K562 treated with DMSO at 1 percent for 4 hours (cell line): ENCODE data around the gene LEMD2. TPM values are rescaled to one million over a fixed set of nuclear protein-coding genes. Genes with fewer than 3 reads are reported as not detected.

Experiments
- total RNA-seq: library from RNA; unstranded; fragments of 300-600 nt; gene quantifications from 2 replicates; pipeline ENCODE4 v1.2.3, GENCODE V29; 2022; ENCODE audit not compliant: insufficient read depth

LEMD2 gene
- 55.4 and 57.2 TPM in 2 replicates for total RNA-seq

DNA sequence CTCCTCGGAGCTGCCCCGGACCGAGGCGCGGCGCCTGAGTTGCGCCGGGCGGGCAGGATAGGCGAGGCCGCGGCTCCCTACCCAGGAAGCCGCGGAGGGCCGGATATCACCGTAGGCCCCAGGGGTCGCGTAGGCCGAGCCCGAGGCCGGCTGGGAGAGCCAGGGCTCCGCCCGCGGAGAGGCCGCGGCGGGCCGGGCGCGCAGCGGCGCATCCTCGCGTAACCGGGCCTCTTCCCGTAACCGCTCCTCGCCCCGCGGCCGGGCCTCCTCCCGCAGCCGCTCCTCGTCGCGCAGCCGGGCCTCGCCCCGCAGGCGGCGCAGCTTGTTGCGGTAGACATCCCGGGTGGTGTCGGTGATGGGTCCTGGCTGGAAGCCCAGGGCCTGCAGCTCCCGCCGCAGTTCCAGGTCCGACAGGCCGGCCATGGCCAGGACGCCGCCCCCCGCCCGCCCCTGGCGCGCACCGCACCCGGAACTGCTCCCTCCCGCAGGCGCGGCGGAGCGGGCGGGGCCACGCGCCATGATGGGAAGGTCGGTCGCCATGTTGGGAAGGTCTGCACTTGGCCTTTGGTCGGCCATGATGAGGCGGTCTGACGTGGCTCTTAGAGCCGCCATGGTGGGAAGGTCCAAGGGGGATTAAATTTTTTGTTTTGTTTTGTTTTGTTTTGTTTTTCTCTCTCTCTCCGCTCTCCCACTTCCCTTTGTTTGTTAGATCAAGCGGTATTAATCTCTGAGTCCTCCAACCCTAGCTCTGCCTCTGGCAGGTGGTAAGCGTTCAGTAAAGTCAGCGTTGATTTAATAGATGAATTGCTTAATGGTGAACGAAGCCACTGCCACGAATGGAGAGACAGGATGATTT, at the start of gene LEMD2:
Gene LEMD2 (minus strand): TSS at position 437 of the 856 bp plus-strand sequence. CDS start 14 bp downstream, at position 423.

DNA sequence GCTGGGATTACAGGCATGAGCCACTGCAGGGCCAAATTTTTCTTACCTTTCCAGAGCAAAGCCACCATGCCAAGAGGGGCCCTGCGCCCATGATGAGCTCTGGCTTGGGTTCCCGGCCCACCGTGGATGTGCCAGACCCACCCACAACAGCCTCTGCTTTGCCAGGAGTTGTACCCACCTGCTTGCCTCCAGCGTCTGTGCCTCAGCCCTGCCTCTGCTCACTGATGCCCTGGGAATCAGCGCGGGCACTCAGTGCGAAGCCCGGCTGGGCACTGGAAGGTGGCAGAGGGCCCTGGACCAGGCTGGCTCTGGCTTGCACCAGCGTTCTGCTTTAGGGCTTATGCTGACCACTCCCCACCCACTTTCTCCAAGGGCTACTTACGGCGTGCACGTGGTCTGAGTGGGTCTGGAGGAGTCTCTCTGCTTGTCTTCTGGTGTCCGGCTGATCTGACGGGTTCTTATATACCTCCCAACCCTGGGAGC, 14.7 kb upstream of the LEMD2 start, which contains the start of gene MLN:
Gene MLN (minus strand): TSS at position 433 of the 483 bp plus-strand sequence. CDS start 2,840 bp downstream, outside the sequence.

DNA sequence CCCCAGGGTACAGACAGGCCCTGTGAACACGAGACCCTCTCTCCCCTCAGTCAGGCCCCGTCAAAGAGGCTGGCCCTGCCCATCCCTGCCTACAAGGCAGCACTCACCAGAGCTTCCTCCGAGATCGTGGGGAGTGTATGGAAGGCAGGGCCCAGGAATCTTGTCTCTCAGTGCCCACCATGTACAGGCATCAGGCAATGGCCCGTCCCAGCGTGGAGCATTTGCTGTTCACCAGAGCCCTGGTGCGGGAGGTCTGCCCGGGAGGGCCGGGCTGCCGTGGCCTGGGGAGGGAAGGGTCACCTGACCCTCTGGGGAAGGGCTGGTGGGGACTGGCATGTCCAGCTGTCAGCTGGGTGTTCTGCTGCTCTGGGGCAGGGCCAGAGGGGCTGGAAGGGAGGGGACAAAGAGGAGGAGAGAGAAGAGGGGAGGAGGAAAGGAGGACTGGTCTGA, 42.3 kb downstream of the LEMD2 start, which contains the start of gene IP6K3:
Gene IP6K3 (minus strand): TSS at position 255 of the 450 bp plus-strand sequence. CDS start 11,429 bp downstream, outside the sequence.

Other genes with a start within 250 kb of the LEMD2 start
- 28.1 and 29.6 TPM in 2 replicates for gene BAK1, start 208.9 kb downstream of the LEMD2 start, total RNA-seq
- gene ITPR3, start 167.8 kb downstream of the LEMD2 start, total RNA-seq = 10.5 and 13.0 TPM in 2 replicates
- gene UQCC2, start 77.4 kb downstream of the LEMD2 start, total RNA-seq = 37.6 and 69.2 TPM in 2 replicates
- gene IP6K3, start 42.2 kb downstream of the LEMD2 start, total RNA-seq = not detected in 2 replicates
- not detected in 2 replicates for gene MLN, start 14.9 kb upstream of the LEMD2 start, total RNA-seq